ENCODE results near the gene WRAP73.

The WRAP73 gene

DNA sequence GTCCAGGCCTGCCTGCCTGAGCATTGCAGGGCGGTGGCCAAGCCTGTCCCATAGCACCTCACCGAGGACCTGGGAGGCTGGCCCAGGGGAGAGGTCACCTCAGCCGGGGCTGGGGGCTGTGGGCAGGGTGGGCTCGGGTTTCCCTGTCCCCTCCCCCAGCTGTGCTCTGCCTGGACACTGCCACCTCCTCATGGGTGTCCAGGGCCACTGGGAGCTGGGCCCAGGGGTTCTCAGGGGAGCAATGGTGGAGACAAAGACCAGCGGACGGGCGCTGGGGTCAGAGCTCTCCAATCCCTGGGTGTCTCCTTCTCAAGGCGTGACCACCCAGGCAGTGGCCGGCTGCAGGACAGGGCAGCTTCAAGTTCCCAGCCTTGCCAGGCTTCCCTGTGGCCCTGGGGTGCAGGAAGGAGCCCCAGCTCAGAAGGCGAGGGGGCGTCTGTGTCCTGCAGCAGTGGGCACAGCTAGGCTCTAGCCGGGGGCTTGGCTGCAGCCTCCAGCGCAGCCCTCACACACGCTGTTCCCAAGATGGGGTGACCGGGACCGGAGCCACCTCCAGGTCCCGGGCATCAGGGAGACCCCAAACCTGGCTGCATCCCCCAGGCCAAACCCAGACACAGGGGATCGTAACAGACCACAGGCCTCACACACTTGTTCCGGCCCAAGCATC, 31.5 kb upstream of the WRAP73 start:
- no peak for DNase-seq

DNA sequence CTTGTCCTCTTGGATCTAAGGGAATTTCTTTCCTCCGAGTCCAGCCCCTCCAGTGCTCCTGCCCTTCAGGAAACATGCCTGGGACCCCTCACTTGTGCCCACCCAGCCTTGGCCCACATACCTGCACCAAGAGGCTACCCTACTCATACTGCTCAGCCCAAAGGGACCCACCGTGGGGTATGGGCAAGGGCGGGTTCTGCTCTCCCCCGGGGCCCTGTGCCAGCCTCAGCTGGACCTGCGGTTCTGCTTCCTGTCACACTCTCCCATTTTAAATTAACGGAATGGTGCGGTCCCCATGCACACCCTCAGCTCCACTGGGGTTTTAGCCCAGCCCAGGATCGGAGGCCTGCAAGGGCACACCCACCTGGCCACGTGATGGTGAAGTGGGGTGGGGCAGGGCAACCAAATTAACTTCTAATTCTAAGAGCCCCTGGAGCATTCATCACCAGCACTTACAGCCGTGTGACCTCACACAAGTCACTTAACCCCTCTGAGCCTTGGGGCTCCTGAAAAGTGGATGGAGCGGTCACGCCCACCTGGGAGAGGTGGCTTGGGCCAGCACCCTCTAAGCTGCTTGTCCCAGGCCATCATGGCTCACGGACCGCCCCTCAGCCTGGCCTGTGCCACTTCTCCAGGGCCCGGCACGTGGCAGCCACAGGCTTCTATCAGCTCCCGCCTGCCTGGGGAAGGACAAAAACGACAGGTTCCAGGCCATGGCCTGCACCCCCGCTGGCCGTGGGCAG, 30.8 kb upstream of the WRAP73 start:
- no peak for DNase-seq

DNA sequence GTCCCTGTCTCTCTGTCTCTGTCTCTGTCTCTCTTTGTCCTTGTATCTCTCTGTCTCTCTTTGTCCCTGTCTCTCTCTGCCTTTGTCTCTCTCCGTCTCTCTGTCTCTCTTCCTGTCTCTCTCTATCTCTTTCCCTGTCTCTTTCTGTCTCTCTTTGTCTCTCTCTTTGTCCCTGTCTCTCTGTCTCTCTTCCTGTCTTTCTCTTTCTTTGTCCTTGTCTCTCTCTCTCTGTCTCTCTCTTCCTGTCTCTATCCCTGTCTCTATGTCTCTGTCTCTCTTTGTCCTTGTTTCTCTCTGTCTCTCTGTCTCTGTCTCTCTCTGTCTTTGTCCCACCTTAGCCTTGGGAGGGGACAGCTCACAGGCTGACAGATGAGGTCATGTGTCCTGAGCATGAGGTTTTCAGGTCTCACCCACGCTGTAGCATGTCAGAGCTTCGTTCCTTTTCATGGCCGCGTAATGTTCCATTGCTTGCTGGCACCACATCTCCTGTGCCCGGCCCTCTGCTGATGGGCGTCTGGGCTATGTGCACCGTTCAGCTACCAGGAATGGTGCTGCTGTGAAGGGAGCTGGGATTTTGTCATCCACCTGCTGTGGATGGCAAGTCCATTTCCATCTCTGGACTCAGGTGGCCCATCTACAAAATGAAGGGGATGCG, 30.0 kb upstream of the WRAP73 start:
- DNase-seq = no peak

DNA sequence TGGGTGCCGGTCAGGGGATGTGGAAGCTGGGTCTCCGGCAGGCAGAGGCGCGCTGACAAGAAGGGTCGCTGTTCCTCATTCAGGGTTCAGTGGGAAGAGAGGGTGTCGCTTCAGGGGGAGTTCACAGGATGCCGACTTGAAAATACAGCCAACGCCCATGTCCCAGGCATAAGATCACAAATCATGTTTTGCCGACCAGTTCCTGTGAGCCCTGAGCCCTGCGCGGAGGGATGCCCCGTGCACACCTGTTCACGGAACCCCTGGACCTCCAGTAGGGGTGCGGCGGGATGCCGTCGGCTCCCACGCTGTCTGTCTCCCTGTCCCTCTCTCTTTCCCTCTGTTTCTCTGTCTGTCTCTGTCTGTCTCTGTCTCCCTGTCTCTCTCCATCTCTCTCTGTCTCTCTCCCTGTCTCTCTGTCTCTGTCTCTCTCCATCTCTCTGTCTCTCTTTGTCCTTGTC, 29.2 kb upstream of the WRAP73 start:
- no peak for DNase-seq

DNA sequence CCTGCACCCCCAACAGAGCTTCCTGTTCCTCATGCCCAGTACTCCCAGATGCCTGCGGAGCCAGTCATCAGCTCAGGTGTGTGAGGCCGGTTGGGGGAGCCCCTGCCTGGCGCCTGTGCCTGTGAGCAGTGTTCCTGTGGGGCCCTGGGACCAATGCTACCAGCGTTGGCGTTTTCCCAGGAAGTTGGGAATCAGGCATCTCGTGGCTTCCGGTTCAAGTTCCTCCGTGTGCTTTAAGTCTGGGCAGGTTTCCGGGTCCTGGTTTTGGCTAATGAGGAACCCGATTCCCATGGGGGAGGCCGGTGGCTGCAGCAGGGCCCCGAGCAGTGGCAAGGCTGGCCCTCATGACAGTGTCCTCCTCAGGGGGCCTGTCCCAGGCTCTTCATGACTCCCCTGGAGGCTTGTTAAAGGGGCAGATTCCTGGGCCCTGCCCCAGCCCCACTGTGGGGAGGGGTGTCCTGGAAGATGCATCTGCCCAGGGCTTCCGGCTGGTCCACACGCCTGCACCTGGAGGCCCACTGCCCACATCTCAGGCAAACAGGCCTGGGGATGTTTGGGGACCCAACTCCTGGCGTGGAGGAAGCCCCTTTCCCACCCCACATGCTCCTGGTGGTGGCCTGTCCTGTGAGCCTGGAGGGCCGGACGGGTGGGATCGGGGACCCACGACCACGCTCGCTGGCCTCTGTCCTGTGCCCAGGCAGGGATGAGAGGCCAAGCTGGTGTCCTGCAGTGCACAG, 28.6 kb upstream of the WRAP73 start:
- DNase-seq = no peak

DNA sequence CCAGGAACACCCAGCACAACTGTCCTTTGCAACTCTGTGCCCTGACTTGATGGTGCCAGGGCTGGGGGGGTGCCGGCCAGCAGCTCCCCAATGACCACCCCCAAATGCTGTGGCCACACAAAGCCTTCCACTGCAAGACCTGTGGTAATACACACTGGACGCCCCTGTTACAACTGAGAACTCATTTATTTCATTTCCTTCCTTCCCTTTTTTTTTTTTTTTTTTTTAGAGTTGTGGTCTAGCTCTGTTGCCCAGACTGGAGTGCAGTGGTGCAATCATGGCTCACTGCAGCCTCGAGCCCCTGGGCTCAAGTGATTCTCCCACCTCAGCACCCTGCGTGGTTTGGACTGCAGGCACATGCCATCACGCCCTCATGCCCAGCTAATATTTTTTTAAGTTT, 27.6 kb upstream of the WRAP73 start:
- DNase-seq = no peak

DNA sequence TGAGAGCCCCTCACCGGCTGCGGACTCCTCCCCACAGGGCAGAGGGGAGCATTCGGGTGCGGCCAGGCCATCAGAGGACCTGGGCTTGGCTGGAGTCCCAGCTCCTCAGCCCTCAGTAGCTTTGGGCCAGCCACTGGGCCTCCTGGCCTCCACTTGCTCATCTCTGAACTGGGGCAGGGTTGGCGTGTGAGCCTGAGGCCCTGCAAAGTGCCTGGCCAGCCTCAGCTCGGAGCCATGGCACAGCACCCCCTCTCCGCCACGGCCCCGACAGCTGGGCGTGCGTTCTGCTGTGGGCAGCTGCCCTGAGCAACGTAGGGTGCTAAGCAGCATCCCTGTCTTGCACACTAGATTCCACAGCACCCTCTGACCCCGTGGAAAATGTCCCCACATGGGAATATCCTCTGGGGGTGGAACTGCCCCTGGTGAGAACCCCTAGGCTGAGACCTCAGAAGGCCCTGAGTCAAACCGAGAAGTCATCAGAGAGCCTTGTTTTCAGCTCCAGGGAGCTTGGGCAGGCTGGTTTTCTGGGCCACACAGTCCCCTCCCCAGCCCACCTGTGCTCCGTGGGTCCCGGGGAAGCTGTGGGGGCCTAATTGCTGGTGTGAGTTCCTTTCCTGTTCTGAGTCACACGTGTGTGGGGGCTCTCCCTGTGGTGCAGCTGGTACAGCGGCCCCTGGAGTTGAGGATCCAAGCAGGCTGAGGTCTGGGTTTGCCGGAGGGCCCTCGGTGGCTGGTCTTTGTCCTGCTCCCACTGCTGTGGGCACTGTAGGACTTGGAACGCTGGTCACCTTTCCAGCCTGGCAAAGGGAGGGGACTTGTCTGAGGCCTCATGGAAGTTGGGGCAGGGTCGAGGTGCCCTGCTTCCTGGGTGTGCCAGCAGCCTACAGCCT, 26.9 kb upstream of the WRAP73 start:
- no peak for DNase-seq

DNA sequence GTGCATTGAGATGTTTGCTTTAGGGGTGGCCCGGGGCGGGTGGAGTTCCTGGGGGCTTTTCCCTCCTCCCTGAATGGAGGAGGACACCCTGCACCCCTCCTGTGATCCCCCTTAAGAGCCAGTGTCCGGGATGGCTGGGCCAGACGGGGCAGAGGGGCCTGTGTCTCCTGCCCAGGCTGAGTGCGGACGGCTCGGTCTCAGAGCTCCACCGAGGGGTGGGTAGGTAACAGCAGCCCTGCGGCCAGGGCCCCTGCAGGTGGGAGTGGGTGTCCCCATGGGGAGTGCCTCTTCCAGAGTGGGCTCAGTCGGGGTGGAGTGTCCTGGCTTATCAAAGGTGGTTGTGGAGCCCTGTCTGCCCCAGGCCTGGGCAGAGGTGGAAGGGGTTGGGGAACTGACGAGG, 25.5 kb upstream of the WRAP73 start:
- no peak for DNase-seq

DNA sequence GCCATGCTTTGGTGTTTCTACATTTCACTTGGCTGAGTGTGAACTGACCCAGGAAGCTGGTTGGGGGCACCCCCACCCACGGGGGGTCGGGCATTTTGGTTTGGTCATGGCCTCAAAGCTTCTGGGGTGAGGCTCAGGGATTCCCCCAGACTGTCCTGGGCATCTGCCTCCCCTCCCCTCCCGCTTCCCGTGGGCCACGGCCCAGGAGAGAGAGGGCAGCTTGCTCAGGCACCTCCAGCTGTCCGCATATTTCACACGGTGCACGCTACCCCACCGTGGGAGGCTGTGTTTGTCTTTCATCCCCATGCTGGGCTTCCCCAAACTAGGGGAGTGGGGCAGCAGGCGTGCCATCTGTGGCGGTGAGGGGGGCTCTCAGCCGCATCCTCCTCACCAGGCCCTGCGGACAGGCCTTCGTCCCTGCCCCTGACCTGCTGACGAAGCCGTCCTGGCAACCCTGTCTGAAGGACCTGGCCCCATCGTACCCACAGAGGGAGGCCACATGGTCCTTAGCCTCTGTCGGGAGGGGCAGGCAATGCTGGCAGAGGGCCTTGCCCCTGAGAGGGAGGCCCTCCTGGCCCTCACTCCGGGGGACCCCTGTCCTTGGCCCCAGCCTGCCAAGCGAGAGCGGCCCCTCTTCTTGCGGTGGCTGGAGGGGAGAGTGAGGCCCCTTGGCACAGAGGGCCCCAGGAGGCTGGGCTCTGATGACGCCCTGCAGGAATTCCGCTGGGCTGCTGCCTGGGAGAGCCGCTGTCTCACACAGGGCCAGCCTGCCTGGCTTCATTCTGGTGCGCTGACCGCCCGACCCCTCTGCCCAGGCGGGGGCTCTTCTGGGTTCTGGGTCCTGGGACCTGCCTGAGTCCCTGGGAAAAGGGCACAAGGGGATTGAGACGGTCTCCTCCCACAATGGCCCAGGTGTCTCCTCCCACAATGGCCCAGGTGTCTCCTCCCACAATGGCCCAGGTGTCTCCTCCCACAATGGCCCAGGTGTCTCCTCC, 24.5 kb upstream of the WRAP73 start:
- DNase-seq = no peak

DNA sequence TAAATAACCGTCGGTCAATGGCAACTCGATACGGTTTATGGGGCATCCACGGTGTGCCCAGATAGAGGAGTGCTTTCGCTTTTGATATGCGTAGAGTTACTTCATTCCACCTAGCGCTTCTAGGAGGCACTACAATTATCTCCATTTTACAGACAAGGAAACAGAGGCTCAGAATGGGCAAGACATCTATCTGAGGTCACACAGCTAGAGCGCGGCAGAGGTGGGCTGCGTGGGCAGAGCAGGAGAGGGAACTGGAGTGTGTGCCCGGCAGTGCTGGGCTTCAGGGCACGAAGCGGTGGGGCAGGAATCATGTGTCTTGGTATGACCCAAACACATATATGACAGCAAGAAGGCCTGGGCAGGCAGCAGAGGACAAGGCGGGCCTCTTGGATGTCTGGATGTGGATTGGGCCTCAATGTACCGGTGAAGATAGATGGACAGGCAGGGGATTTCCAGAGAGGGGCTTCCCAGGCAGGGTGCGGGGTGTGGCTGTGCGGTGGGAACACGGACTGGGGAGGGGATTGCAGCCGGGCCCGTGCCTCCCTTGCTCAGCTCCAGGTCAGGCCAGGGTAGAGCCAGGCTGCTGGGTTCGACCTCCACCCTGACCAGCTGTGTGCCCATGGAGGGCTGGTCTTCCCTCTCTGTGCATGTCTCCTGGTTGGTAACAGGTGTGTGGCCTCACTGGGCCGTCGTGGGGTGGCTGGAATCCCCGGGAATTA, 23.6 kb upstream of the WRAP73 start:
- DNase-seq = no peak

DNA sequence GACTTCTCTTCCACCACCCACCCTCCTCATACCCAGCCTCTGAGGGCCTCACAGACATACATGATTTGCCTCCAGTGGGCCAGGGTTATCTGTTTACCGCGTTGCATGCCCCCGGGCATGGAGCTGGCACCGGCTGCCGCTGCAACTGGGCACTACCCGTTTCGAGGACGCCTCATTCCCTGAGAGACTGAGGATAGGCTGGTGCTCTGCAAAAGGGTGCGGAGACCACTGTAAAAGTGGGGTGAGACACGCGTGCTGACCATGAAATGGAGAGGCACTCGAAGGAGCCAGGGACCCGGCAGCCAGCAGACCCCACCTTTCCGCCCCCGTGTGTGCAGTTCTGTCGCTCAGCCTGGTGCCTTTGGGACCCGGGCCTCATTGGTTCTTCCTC, 23.1 kb upstream of the WRAP73 start:
- no peak for DNase-seq

DNA sequence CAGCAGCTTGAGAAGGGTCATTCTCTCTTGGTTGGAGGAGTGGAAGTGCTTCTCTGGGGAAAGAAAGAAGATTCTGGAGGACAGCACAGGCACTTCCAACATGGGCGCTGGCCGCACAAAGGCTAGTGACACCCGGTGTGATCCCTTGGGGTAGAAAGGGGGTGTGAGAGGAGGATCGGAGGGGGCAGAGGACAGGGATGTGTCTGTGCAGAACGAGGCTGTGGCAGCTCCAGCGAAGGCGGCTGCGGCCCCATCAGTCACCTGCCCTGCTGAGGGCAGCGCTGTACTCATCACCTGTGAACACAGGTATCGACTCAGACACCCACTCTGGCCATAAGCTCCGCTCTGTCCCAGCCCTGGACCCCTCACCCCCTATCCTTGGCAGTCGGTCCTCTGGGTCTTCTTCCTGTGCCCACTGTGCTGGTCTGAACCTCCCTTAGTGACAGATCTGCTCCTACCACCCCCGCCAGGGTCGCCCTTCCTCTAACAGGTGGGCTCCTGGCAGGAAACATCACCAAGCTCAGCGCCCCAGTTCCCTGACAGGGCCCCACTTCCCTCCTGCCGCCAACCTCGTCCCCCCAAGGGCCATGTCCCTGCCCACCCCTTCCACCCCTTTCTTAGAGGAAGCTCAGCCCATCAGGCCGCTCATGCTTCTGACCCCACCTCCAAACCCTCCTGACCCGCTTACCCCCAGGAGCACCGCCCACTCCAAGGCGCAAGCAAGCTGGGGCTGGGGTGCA, 22.5 kb upstream of the WRAP73 start:
- DNase-seq = no peak

DNA sequence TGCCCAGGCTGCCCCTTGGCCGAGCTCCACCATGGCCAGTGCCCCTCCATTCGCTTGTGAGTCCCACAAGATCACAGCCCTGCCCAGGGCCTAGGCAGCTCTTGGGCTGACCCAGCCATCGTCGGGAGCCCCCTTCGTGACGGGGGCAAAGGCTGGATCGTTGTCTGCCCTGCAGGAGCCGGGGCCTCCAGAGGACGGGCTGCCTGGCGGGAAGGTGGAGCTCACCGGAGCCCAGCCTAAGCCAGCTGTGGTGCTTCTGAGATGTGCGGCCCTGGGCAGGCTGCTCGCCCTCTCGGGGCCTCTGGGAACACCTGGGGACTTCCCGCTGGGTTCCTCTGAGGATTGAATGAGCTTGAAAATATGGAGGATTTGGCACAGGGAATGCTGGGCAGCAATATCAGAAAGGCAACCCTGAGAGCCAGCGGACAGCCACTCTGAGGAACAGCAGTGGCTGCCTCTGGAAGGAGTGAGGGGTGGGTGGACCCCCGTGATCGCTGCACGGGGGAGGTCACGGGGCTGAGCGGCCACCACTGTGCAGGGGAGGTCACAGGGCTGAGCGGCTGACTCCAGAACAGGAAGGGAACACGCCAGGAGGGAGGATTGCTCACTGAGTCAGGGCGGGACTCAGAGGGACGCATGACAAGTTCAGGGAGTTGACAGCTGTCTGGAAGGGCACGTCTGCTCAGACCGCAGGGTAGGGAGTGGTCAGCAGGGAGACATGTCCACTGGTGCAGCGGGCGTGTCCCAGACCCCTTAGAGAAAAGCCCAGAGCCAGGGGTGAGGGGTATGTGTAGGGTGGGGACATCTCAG, 21.7 kb upstream of the WRAP73 start:
- no peak for DNase-seq

DNA sequence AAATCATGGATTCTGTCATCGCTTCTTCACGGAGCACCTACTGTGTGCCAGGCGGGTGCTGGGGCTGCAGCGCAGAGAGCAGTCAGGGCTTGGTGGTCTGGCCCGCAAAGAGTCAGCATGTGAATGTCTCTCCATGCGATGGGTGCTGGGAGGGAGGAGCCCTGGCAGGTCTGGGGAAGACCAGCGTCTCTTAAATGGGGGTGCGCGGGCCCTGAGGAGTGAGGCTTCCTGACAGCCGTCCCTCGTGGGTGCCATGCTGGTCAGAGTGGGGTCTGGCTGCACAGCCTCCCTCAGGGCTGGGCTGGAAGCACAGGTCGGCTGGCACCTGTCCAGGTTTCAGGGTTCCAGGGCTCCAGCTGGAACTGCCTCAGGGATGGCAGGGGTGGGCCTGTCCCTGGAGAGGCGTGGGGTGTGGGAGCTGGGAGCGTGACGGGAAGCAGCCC, 20.9 kb upstream of the WRAP73 start:
- no peak for DNase-seq

DNA sequence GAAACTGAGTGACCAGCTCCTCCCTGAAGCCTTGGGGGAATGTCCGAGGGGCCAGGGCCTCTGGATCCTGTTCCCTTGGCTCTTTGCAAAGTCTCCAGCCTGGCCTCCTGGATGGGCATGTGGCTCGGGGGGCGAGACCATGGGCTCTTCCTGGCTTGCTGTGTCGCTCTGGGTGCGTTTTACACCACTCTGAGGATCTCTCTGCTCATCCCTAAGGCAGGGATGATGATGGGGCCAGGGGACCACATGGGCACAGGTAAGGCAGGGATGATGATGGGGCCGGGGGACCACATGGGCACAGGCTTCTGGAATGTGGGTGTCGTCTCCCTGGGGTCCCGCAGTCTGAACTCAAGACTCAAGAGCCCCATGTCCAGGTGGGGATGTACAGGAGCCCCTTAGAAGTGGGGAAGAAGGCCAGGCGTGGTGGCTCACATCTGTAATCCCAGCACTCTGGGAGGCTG, 20.1 kb upstream of the WRAP73 start:
- no peak for DNase-seq

DNA sequence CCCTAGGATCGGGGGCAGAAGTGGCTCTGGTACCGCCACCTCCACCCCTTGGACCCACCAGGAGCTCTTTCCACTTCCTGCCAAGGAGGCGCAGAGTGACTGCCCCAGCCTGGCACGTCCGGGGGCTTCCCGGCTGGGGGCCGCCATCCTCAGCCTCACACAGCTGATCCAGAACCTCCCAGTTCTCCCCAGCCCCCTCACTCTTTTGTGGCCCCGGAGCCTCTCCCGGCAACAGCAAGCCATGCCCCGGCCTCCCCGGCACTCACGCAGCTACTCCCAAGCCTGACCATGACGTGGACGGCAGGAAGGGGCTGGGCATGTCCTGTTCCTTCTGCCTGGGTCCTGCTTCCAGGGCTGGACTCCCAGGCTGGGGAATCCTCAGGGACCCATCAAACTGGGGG, 19.5 kb upstream of the WRAP73 start:
- no peak for DNase-seq

DNA sequence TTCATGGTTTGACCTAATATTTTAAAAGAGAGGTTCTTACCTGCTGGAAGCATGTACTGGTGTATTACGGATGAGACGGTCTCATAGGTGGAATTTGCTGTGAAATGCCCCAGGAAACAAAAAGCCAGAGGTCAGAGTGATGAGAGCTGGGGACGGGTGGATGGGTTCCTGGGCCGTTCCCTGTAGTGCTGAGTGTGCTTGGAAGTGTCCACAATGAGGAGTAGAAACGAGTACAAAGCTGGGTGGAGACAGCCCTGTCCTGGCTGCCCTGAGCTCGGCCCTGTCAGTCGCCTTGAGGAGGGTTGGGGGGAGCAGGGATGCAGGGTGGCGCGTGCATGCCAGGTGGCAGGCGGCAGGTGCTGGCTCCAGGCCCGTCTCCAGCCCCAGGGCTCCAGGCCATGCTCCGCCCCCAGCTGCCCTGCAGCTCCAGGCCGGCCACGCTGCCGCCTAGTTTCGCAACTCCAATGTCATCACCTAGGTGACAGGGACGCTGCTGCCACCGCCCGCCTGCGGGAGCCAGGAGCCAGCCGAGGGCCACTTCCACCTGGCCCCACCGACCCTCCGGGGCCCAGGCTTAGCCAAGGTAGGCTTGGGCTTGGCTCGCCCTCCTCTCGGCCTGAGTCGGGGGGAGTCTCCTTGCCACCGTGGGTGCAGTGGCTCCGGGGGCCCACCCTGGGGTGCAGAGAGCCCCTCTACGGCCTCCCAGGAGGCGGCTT, 18.8 kb upstream of the WRAP73 start:
- no peak for DNase-seq

DNA sequence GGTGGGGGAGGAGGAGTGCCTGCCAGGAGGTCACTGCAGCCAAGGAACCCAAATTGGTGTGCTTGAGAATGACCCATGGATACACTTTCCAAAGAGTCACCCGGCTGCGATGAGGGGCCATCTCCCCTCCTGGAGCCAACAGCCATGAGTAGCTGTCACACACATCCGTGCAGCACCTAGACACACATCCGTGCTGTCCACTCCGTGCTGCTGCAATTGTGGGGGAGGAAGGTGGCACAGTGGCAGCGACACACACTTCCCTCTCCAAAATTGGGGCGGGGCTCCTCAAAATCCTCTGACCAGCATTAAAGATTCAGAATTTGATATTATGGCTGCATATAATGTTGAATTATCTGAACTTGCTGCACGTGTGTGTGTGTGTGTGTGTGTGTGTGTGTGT, 18.2 kb upstream of the WRAP73 start:
- DNase-seq = no peak
